Mesothelial cell of epicardium (in vitro differentiated cells): Measurements from ENCODE around the gene FBXW4. TPM values are rescaled to one million over a fixed set of nuclear protein-coding genes. Genes with fewer than 3 reads are reported as not detected.

Experiments used
- DNase-seq, 2 experiments: peaks; one replicate each; pipeline ENCODE4 v3.0.0; 2021; ENCODE audit warnings: low spot score in 2 of 2; ENCODE audit not compliant: unreplicated experiment in 2 of 2
- H3K27ac Mint-ChIP-seq: 2 replicates; pipeline ENCODE4 v1.8.0; 2021; ENCODE audit warnings: mixed read lengths
- H3K27me3 Mint-ChIP-seq: 2 replicates; pipeline ENCODE4 v1.8.0; 2021; ENCODE audit warnings: low read depth, mixed read lengths
- H3K36me3 Mint-ChIP-seq: 2 replicates; pipeline ENCODE4 v1.8.0; 2021; ENCODE audit warnings: mixed read lengths
- H3K4me1 Mint-ChIP-seq: 2 replicates; pipeline ENCODE4 v1.8.0; 2021; ENCODE audit warnings: mixed read lengths
- H3K4me3 Mint-ChIP-seq: 2 replicates; pipeline ENCODE4 v1.8.0; 2021; ENCODE audit warnings: mild to moderate bottlenecking, moderate library complexity, mixed read lengths
- H3K9me3 Mint-ChIP-seq: 2 replicates; pipeline ENCODE4 v1.8.0; 2021; ENCODE audit warnings: mixed read lengths
- CTCF ChIP-seq: fragments of 200-600 bp; sonication (generic); IDR thresholded peaks from one replicate; pipeline ENCODE4 v1.5.0; 2021; ENCODE audit warnings: antibody characterized with exemption; ENCODE audit not compliant: unreplicated experiment
- total RNA-seq: library from RNA; stranded (reverse); gene quantifications from 3 replicates; pipeline ENCODE4 v1.2.1, GENCODE V29; 2021

The FBXW4 gene
- total RNA-seq, 1 donor from 2014 or later = 65.9 TPM

GRCh38 chr10:101566333-101567164 lies 128.4 kb downstream of the FBXW4 start:
- DNase-seq = no peak
- no peak overlapping the region for H3K27ac Mint-ChIP-seq
- no peaks in the 10 kb centered on the region for H3K9me3 Mint-ChIP-seq
- H3K4me1 Mint-ChIP-seq = peaks cover 17% of the 10 kb centered on the region
- no peaks in the 10 kb centered on the region for H3K36me3 Mint-ChIP-seq
- H3K27me3 Mint-ChIP-seq = peaks cover 92% of the 10 kb centered on the region
- no peak for TF ChIP-seq CTCF
- peak overlapping the region; percentile 35 for H3K4me3 Mint-ChIP-seq

- Mint-ChIP-seq H3K4me1 (peaks cover 21% of the 10 kb centered on the region), H3K27me3 (peaks cover 89% of the 10 kb centered on the region), H3K36me3 (no peaks in the 10 kb centered on the region), H3K4me3 (peak overlapping the region; percentile 35), H3K27ac (no peak overlapping the region), H3K9me3 (no peaks in the 10 kb centered on the region)
- TF ChIP-seq CTCF = no peak
- DNase-seq = no peak
Observed at GRCh38 chr10:101565936-101566332, 129.0 kb downstream of the FBXW4 start.

- peaks cover 84% of the 10 kb centered on the region for H3K27me3 Mint-ChIP-seq
Observed at GRCh38 chr10:101565370-101565900, 129.5 kb downstream of the FBXW4 start.

GRCh38 chr10:101564490-101564991 lies 130.4 kb downstream of the FBXW4 start:
- peak in 1 of 2 experiments; percentile 27 for DNase-seq
- H3K36me3 Mint-ChIP-seq = no peaks in the 10 kb centered on the region

More at GRCh38 chr10:101565370-101565900, 129.5 kb downstream of the FBXW4 start:
- H3K9me3 Mint-ChIP-seq = no peaks in the 10 kb centered on the region
- no peak for TF ChIP-seq CTCF
- no peak overlapping the region for H3K27ac Mint-ChIP-seq
- no peak overlapping the region for H3K4me3 Mint-ChIP-seq
- H3K4me1 Mint-ChIP-seq = peaks cover 20% of the 10 kb centered on the region
- no peak for DNase-seq
- H3K36me3 Mint-ChIP-seq = no peaks in the 10 kb centered on the region

DNA sequence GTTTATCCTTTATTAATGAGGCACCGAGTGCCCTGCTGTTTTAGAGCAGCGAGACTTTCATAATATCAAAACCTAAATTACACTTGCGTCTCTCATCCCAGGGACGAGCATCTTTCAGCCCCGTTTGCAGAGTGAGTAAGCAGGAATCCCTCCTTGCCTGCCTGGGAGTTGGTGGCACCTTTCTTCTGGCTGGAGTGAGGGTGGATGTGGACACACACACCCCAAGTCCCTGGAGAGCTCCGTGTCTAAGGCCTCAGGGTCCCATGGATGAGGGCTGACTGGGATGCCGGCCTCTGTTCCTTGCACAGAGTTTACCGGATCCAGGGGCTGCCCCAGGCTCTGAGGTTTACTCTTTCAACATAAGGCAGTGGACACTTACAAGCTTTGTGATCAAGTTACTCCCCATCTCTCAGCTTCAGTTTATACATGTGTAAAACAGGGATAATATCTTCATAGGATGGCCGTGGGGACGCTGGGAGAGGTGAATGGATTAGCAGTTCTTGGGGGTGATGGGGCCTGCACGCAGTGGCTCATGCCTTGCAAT lies 131.4 kb downstream of the FBXW4 start:
- no peak for TF ChIP-seq CTCF
- DNase-seq = peak in 1 of 2 experiments; percentile 22
- Mint-ChIP-seq H3K36me3 (no peaks in the 10 kb centered on the region), H3K4me1 (peaks cover 23% of the 10 kb centered on the region), H3K27me3 (peaks cover 67% of the 10 kb centered on the region), H3K9me3 (no peaks in the 10 kb centered on the region), H3K4me3 (no peak overlapping the region), H3K27ac (no peak overlapping the region)

More at GRCh38 chr10:101564490-101564991, 130.4 kb downstream of the FBXW4 start:
- H3K27ac Mint-ChIP-seq = no peak overlapping the region
- no peak overlapping the region for H3K4me3 Mint-ChIP-seq
- H3K9me3 Mint-ChIP-seq = no peaks in the 10 kb centered on the region
- TF ChIP-seq CTCF = no peak
- H3K4me1 Mint-ChIP-seq = peaks cover 19% of the 10 kb centered on the region
- H3K27me3 Mint-ChIP-seq = peaks cover 77% of the 10 kb centered on the region
